Measurements from ENCODE around the gene ZMYND19. TPM values are rescaled to one million over a fixed set of nuclear protein-coding genes. Genes with fewer than 3 reads are reported as not detected.

Gene ZMYND19
- total RNA-seq, 1 experiment from 2014 or later, result 51.9 TPM

GRCh38 chr9:137583957-137584356, 6.4 kb downstream of the ZMYND19 start:
- Mint-ChIP-seq H3K4me3 (ENCODE audit: unreplicated experiment) (no peak overlapping the region), H3K27ac (ENCODE audit: low read depth, unreplicated experiment) (no peak overlapping the region), H3K36me3 (ENCODE audit: insufficient read depth, unreplicated experiment) (peaks cover 39% of the 10 kb centered on the region), H3K9me3 (ENCODE audit: unreplicated experiment) (no peaks in the 10 kb centered on the region), H3K27me3 (ENCODE audit: insufficient read depth, unreplicated experiment) (no peaks in the 10 kb centered on the region), H3K4me1 (ENCODE audit: insufficient read depth, unreplicated experiment) (no peaks in the 10 kb centered on the region)
- intact Hi-C loops (cut with micrococcal nuclease), result no loop called here
- no TSS peak for BruUV-seq (replicated peaks)
- CTCF ChIA-PET, result no interaction called here
- no peak for TF ChIP-seq CTCF (IDR thresholded peaks at IDR 0.05; ENCODE audit: unreplicated experiment)
- DNase-seq (ENCODE audit: unreplicated experiment), result no peak
- POLR2A ChIA-PET, result no interaction called here

GRCh38 chr9:137583347-137583746, 7.0 kb downstream of the ZMYND19 start:
- Mint-ChIP-seq H3K27ac (ENCODE audit: low read depth, unreplicated experiment) (no peak overlapping the region), H3K9me3 (ENCODE audit: unreplicated experiment) (no peaks in the 10 kb centered on the region)
- intact Hi-C loops (cut with micrococcal nuclease), result no loop called here

DNA sequence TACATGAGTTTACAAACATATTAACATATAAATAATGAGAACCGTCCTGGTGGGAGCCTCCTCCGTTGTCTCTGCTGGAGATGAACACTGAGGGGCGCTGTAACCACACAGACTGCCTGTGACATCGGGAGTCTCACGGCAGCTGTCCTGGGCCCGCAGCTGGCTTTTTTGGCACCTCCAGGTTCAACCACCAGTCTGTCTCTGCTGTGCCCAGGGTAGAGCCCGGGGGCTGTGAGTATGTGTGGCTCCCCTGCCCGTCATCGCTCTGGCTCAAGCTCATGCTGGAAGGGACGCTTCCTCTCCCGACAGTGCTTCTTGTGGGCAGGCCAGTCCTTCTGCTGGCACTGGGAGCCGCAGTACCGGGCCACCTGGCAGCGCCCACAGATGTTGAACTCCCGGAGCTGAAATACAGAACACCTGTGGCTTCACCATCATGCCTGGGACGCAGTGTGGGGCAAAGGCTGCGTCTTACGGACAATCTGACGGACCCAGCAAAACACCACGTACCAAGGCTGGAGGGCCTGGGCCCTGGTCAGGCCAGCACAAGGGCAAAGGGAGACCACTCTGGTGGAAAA, 7.9 kb downstream of the ZMYND19 start:
- BruUV-seq (replicated peaks), result TSS peak; percentile 13
- peak; percentile 21 for TF ChIP-seq CTCF (IDR thresholded peaks at IDR 0.05; ENCODE audit: unreplicated experiment)
- Mint-ChIP-seq H3K4me1 (ENCODE audit: insufficient read depth, unreplicated experiment) (no peaks in the 10 kb centered on the region), H3K4me3 (ENCODE audit: unreplicated experiment) (no peak overlapping the region), H3K36me3 (ENCODE audit: insufficient read depth, unreplicated experiment) (peaks cover 29% of the 10 kb centered on the region), H3K27me3 (ENCODE audit: insufficient read depth, unreplicated experiment) (no peaks in the 10 kb centered on the region), H3K9me3 (ENCODE audit: unreplicated experiment) (no peaks in the 10 kb centered on the region), H3K27ac (ENCODE audit: low read depth, unreplicated experiment) (no peak overlapping the region)
- ChIA-PET POLR2A (interaction anchor here (1.7 to 2.7 kb wide), 2 partner anchors 30 to 37 kb away, joined by 10 to 13 read pairs; partner anchors contain the start of genes EHMT1 and MRPL41), CTCF (interaction anchor here (0.6 kb wide), 1 partner anchor 10 kb away, joined by 3 read pairs; no protein-coding TSS in a partner anchor)
- DNase-seq (ENCODE audit: unreplicated experiment), result no peak
- intact Hi-C loops (cut with micrococcal nuclease), result no loop called here

More at GRCh38 chr9:137583347-137583746, 7.0 kb downstream of the ZMYND19 start:
- Mint-ChIP-seq H3K36me3 (ENCODE audit: insufficient read depth, unreplicated experiment) (peaks cover 36% of the 10 kb centered on the region), H3K4me1 (ENCODE audit: insufficient read depth, unreplicated experiment) (no peaks in the 10 kb centered on the region), H3K4me3 (ENCODE audit: unreplicated experiment) (no peak overlapping the region), H3K27me3 (ENCODE audit: insufficient read depth, unreplicated experiment) (no peaks in the 10 kb centered on the region)
- no peak for DNase-seq (ENCODE audit: unreplicated experiment)
- TF ChIP-seq CTCF (IDR thresholded peaks at IDR 0.05; ENCODE audit: unreplicated experiment), result no peak
- CTCF ChIA-PET, result no interaction called here
- no TSS peak for BruUV-seq (replicated peaks)
- POLR2A ChIA-PET, result no interaction called here

DNA sequence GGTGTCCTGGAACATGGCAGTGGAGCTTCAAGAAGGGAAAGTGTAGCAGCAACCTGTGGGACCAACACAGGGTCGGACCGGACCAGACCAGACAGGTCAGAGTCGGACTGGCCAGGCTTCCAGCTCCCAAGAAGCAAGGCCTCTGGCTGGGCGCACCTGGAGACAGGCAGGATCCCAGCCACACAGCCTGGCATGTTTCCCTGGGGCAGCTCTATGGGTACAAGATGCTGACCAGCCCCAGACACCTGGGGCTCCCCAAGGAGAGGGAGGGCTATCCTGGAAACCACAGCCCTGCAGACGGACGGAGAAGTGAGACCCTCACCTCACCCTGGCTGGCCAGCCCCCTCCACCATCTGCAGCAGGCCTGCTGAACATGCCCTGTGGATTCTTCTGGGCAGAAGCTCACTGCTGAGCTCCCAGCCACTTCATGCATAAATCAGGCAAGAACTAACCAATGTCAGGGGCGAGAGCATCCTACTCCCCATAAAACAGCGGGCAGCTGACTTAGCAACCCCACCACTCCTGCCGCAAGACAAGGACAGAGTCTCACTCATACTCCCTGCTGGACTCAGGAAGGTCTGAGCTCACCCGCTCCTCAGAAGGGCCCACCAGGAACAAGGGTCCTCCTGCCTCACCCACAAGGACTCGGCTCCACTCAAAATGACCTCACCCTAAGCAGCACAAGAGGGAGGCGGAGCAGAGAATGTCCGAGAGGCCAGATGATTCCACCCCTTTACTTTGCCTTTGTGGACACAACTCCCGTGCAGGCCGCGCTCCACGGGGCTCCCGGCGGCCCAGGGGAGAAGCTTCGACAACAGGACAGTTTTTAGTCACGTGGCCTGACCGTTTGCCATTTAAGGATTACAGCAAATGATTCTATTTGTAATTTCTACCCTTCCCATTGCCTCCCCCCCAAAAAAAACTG, 8.7 kb downstream of the ZMYND19 start:
- H3K27me3 Mint-ChIP-seq (ENCODE audit: insufficient read depth, unreplicated experiment), result no peaks in the 10 kb centered on the region
- H3K4me1 Mint-ChIP-seq (ENCODE audit: insufficient read depth, unreplicated experiment), result no peaks in the 10 kb centered on the region
- DNase-seq (ENCODE audit: unreplicated experiment), result no peak
- ChIA-PET CTCF (interaction anchor here (0.6 to 4.1 kb wide), 5 partner anchors 6 to 459 kb away, joined by 3 to 34 read pairs (median 3); partner anchors contain the start of gene MRPL41), POLR2A (interaction anchor here (0.9 to 5.5 kb wide), 4 partner anchors 8 to 159 kb away, joined by 3 to 64 read pairs (median 12); partner anchors contain the start of genes EHMT1, MRPL41 and ZMYND19)
- no peak overlapping the region for H3K27ac Mint-ChIP-seq (ENCODE audit: low read depth, unreplicated experiment)
- intact Hi-C loops (cut with micrococcal nuclease), result no loop called here
- BruUV-seq (replicated peaks), result no TSS peak
- H3K9me3 Mint-ChIP-seq (ENCODE audit: unreplicated experiment), result no peaks in the 10 kb centered on the region
- TF ChIP-seq CTCF (IDR thresholded peaks at IDR 0.05; ENCODE audit: unreplicated experiment), result no peak
- no peak overlapping the region for H3K4me3 Mint-ChIP-seq (ENCODE audit: unreplicated experiment)
- peaks cover 28% of the 10 kb centered on the region for H3K36me3 Mint-ChIP-seq (ENCODE audit: insufficient read depth, unreplicated experiment)
